ENCODE results near the gene P3R3URF. TPM values are rescaled to one million over a fixed set of nuclear protein-coding genes. Genes with fewer than 3 reads are reported as not detected.

P3R3URF gene
- total RNA-seq, 1 experiment from 2014 or later = not detected

- BruUV-seq (replicated peaks) = no TSS peak
- Histone ChIP-seq H3K27ac (ENCODE audit: low read depth, low read length) (no peak overlapping the region), H4K20me1 (ENCODE audit: insufficient read depth) (no peaks in the 10 kb centered on the region), H3K36me3 (ENCODE audit: control insufficient read depth in 1 of 2, insufficient read depth in 2 of 2, low read length in 2 of 2) (no peaks in the 10 kb centered on the region), H3K4me3 (replicated peaks in 1 of 2; ENCODE audit: low read depth in 1 of 2, low read length in 2 of 2) (no peak overlapping the region), H3K9me2 (ENCODE audit: insufficient read depth) (no peaks in the 10 kb centered on the region), H2AFZ (ENCODE audit: low read depth, low read length, poor library complexity, severe bottlenecking) (no peak overlapping the region), H3K4me2 (ENCODE audit: low read length) (no peak overlapping the region), H3K79me2 (ENCODE audit: insufficient read depth, low read length) (no peaks in the 10 kb centered on the region), H3K9ac (ENCODE audit: low read length) (no peak overlapping the region), H3K27me3 (ENCODE audit: insufficient read depth, low read length) (no peaks in the 10 kb centered on the region), H3K9me3 (ENCODE audit: control insufficient read depth in 1 of 2, insufficient read depth in 1 of 2, low read depth in 1 of 2, low read length in 2 of 2) (no peaks in the 10 kb centered on the region), H3K4me1 (ENCODE audit: control insufficient read depth in 1 of 2, insufficient read depth in 2 of 2, low read length in 2 of 2) (peaks cover 18 to 19% of the 10 kb centered on the region in 2 experiments)
- RAD21 ChIA-PET (ENCODE audit: low non-redundant PET in 1 of 2, low total read pairs in 2 of 2, uncharacterized antibody in 2 of 2, unreplicated experiment in 2 of 2) = no interaction called here
- ATAC-seq (no peak), DNase-seq (ENCODE audit: low read depth, low spot score) (no peak)
- POLR2A ChIA-PET = no interaction called here
- intact Hi-C loops (cut with micrococcal nuclease) = no loop called here
- CTCF ChIA-PET = interaction anchor here (1.4 kb wide), 1 partner anchor 93 kb away, joined by 5 read pairs; no protein-coding TSS in a partner anchor
- TF ChIP-seq ATF3 (IDR thresholded peaks at IDR 0.05) (no peak), ZBTB33 (IDR thresholded peaks at IDR 0.05; ENCODE audit: extremely low read depth, insufficient replicate concordance, low read length) (no peak), SP1 (IDR thresholded peaks at IDR 0.05; ENCODE audit: low read depth) (no peak), RAD21 (IDR thresholded peaks at IDR 0.05; ENCODE audit: low read depth) (no peak), CEBPB (IDR thresholded peaks at IDR 0.05; ENCODE audit: low read depth) (no peak), EZH2phosphoT487 (IDR thresholded peaks at IDR 0.05; ENCODE audit: borderline replicate concordance) (no peak), ELF1 (IDR thresholded peaks at IDR 0.05; ENCODE audit: borderline replicate concordance, low read depth) (no peak)
Observed at GRCh38 chr1:46130606-46131005, 45.7 kb downstream of the P3R3URF start.

- ChIA-PET RAD21 (ENCODE audit: low non-redundant PET in 1 of 2, low total read pairs in 2 of 2, uncharacterized antibody in 2 of 2, unreplicated experiment in 2 of 2) (no interaction called here), POLR2A (no interaction called here), CTCF (no interaction called here)
- Histone ChIP-seq H4K20me1 (ENCODE audit: insufficient read depth) (no peaks in the 10 kb centered on the region), H3K4me2 (ENCODE audit: low read length) (no peak overlapping the region), H3K4me3 (replicated peaks in 1 of 2; ENCODE audit: low read depth in 1 of 2, low read length in 2 of 2) (no peak overlapping the region), H3K9me3 (ENCODE audit: control insufficient read depth in 1 of 2, insufficient read depth in 1 of 2, low read depth in 1 of 2, low read length in 2 of 2) (no peaks in the 10 kb centered on the region), H3K79me2 (ENCODE audit: insufficient read depth, low read length) (no peaks in the 10 kb centered on the region), H3K9me2 (ENCODE audit: insufficient read depth) (no peaks in the 10 kb centered on the region), H3K27me3 (ENCODE audit: insufficient read depth, low read length) (no peaks in the 10 kb centered on the region), H3K27ac (ENCODE audit: low read depth, low read length) (no peak overlapping the region), H3K9ac (ENCODE audit: low read length) (no peak overlapping the region), H3K4me1 (ENCODE audit: control insufficient read depth in 1 of 2, insufficient read depth in 2 of 2, low read length in 2 of 2) (peaks cover 14 to 19% of the 10 kb centered on the region in 2 experiments), H2AFZ (ENCODE audit: low read depth, low read length, poor library complexity, severe bottlenecking) (no peak overlapping the region), H3K36me3 (ENCODE audit: control insufficient read depth in 1 of 2, insufficient read depth in 2 of 2, low read length in 2 of 2) (no peaks in the 10 kb centered on the region)
- no TSS peak for BruUV-seq (replicated peaks)
- DNase-seq (ENCODE audit: low read depth, low spot score) (no peak), ATAC-seq (no peak)
- intact Hi-C loops (cut with micrococcal nuclease) = no loop called here
- no peak for TF ChIP-seq CTCF (IDR thresholded peaks at IDR 0.05 in 2 of 3, conservative IDR thresholded peaks at IDR 0.05 in 1 of 3; ENCODE audit: borderline replicate concordance in 1 of 3, insufficient read depth in 1 of 3, low read depth in 2 of 3, low read length in 2 of 3)
- no peak for TF ChIP-seq SP1 (IDR thresholded peaks at IDR 0.05; ENCODE audit: low read depth)
- no peak for TF ChIP-seq ZNF274 (IDR thresholded peaks at IDR 0.05; ENCODE audit: low read depth, low read length)
- TF ChIP-seq TCF7L2 (IDR thresholded peaks at IDR 0.05; ENCODE audit: borderline replicate concordance, extremely low read depth, insufficient read depth, insufficient read length) = no peak
- TF ChIP-seq POLR2A (IDR thresholded peaks at IDR 0.05; ENCODE audit: borderline replicate concordance, extremely low read depth, insufficient read depth, insufficient read length) = no peak
- TF ChIP-seq POLR2AphosphoS5 (IDR thresholded peaks at IDR 0.05; ENCODE audit: low read depth, low read length) = no peak
- no peak for TF ChIP-seq ATF3 (IDR thresholded peaks at IDR 0.05)
- no peak for TF ChIP-seq SIN3A (IDR thresholded peaks at IDR 0.05; ENCODE audit: low read depth)
- TF ChIP-seq YY1 (IDR thresholded peaks at IDR 0.05; ENCODE audit: extremely low read depth, insufficient replicate concordance, low read depth, low read length) = no peak
- no peak for TF ChIP-seq CBX3 (IDR thresholded peaks at IDR 0.05; ENCODE audit: low read depth)
- no peak for TF ChIP-seq ELF1 (IDR thresholded peaks at IDR 0.05; ENCODE audit: borderline replicate concordance, low read depth)
- TF ChIP-seq ZFX (IDR thresholded peaks at IDR 0.05) = no peak
- no peak for TF ChIP-seq EGR1 (IDR thresholded peaks at IDR 0.05; ENCODE audit: low read depth)
Observed at GRCh38 chr1:46130121-46130520, 46.2 kb downstream of the P3R3URF start.
